NCI-H1105 treated with DMSO at 0.1 percent for 48 hours (cell line): ENCODE results near the gene ACSL6.

Experiments
- DNase-seq: peaks from one replicate; lab custom pipeline; 2025; lab: John Stamatoyannopoulos, UW

The ACSL6 gene

DNA sequence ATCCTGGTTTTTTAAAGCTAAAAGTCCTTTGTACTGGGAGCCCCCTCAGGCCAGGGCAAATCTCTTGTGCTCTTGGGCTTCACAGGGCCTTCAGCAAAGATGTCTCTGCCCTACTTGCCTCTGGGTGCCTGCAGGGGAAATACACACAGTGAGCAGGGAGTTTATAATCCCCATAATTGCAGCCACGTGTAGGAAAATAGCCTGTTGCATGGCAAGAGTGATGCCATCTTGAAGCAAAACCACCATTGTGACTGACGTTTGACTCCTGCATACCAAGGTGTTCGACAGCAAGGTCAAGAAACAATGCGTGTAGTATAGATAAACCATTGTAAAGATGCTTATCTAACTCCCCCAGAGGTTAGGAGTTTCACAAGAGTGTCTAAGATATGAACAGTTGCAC is 37.6 kb upstream of the ACSL6 start:
- no peak for DNase-seq

- no peak for DNase-seq
Measured at GRCh38 chr5:132046880-132047299, 35.4 kb upstream of the ACSL6 start.

DNA sequence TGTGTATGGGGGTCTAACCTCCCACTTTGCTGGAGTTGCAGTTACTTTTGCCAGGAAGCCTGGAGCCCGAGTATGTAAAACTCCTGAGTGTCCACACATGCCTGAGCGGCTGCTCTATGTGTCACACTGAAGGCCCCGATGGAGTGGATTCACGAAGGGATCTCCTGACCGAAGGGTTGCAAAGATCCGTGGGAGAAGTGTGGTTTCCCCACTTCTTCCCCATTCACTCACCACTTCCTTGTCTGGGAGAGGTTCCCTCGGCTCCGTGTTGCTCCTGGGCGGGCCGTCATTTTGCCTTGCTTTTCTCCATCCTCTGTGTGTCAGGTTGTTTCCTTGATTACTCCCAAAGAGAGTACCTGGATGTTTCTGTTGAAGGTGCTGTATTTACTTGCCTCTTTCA is 32.7 kb upstream of the ACSL6 start:
- no peak for DNase-seq

GRCh38 chr5:132037353-132037752 is 25.9 kb upstream of the ACSL6 start:
- DNase-seq, result no peak

DNA sequence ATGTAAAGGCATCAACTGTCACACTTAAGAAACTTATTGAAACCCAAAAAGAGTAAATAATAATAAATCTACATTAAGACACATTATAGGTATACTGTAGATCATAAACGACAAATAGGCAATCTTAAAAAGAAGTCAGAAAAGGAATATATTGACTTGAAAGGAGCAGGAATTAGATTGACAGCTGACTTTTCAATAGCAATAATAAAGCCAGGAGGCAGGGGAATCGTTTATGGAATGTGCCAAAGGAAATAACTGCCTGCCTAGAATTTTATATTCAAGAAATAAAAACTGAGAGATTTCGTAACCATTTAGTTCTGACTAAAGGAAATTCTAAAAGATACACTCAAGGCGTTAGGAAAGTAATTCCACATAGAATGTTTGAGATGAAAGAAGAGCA is 21.7 kb upstream of the ACSL6 start:
- no peak for DNase-seq

- no peak for DNase-seq
Measured at GRCh38 chr5:132032196-132032595, 20.7 kb upstream of the ACSL6 start.

- DNase-seq, result no peak
Measured at GRCh38 chr5:132030610-132031009, 19.2 kb upstream of the ACSL6 start.

DNA sequence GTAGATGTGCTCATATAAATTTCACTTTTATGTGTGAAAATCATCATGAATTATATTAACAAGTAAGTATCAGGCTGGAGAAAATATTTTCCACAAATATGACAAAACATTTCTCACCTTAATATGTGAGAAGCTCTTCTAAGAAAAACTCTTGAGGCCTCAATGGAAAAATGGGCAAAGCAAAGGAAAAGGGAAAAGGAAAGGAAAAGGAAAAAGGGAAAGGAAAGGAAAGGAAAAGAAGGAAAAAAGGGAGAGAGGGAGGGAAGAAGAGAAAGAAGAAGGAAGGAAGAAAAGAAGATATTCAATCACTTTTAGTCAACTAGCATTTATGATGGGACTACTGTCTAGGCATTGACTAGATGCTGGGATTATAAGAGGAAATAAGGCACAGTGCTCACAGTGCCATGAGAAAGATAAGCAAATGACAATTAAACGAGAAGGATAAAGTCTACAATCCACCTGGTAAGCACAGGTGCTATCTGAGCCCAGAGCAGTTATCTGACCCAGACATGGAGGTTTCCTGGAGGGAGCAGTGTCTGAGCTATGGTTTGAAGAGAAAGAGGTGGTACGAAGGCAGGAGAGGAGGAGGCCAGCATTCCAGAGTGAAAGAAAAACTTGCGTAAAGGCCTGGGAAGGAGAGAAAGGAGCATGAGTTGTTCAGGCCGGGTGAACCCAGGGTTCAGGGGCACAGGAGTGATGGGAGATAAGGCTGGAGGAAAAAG is 18.3 kb upstream of the ACSL6 start:
- DNase-seq, result no peak

- no peak for DNase-seq
Measured at GRCh38 chr5:132027027-132027426, 15.6 kb upstream of the ACSL6 start.

DNA sequence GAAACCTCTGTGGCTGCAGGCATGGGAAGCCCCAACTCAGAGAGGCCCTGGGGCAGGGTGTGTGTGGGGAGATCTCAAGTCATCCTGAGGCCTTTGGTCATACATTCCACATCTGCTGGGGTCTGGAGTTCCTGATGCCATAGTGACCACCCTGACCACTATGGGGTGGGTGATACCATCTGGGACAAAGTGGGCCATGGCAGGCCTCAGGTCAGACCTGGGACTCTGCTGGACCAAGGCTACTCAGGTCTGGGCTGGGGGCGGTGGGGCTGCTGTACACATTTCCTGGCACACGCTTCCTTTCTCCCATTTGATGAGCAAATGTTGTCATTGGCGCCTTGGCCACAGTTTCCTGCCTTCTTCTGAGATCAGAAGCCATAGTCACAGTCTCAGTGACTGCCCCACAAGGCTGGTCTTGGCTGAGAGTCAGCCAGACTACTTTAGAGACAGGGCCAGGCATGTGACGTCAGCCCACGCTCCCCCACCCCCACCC is 15.1 kb upstream of the ACSL6 start:
- DNase-seq, result no peak

GRCh38 chr5:132025403-132025971 is 14.0 kb upstream of the ACSL6 start:
- DNase-seq, result no peak

DNA sequence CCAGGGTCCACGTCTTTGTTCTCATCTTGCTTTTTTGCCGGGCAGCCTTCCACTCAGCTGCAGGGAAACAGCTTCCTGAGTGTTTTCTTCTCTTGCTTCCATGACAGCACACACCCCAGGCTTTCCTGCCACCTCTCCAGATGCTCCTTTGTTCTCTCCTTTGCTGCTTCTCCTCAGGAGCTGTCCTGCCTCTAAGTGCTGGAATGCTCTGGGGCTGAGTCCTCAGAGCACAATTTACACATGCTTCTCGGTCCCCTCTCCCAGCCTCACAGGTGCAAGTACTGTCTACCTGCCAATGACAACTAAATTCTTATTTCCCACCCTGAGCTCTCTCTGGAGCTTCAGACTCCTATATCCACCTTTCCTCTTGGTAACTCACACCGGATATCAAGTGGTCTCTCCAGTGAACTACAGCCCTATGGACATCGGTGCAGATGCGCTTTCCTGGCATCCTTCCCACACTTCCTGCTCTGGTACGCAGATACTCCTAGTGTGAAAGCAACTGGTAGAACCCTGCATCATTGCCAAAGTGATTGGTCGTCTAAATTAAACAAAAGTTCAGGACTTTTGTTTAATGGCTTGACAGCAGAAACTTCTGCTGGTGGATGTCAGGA is 13.4 kb upstream of the ACSL6 start:
- no peak for DNase-seq

DNA sequence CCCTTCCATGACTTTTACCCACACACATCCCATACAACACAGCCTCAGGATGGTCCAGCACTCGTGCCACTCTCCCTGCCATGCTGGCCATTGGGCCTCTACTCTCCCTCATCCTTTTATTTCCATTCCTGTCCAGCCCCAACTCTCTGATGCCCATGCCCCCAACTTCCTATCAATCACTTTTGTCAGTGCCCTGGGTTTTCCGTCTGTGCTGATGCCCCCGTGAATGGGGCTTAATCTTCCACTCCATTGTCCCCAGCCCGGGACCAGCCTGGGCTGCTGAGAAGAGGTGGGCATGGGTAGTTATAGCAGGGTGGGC is 12.6 kb upstream of the ACSL6 start:
- DNase-seq, result no peak

- DNase-seq, result no peak
Measured at GRCh38 chr5:132023258-132024116, 12.0 kb upstream of the ACSL6 start.

GRCh38 chr5:132022737-132023136 is 11.3 kb upstream of the ACSL6 start:
- DNase-seq, result no peak

- DNase-seq, result no peak
Measured at GRCh38 chr5:132021654-132022053, 10.2 kb upstream of the ACSL6 start.

DNA sequence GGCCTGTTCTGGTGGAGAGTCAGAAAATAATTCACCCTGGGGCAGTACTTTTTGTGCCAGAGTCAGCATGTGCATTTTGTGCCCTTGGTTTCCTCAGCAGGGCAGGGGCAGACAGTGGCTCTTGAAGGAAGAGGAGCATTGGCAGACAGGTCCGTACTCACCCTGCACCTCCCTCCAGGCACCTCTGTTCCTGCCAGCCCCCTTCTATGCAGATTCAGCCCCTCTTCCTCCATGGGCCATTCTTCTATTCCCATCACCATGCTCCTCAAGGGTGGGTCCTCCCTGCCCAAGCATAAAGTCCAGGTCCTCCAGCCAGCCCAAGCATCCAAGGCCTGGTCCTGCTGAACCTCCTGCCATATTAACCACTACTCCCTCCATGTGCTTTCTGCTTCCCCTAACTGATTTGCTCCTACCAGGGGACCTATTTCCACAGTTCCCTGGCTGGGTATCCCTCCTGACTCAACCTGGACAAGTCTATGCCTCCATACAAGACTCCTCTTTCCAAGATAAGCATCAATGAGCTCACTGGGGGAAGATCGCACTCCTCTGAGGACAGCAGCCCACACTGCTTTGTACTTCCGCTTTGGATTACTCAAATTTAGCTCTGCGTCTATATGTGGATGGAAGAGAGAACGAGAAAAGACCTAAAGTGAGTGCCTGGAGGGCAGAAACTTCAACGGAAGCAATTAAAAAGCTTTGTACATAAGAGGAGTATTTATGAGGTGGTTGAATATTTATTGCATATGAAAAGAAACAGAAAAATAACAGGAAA is 9.3 kb upstream of the ACSL6 start:
- no peak for DNase-seq

GRCh38 chr5:132019857-132020555 is 8.5 kb upstream of the ACSL6 start:
- DNase-seq, result no peak

- no peak for DNase-seq
Measured at GRCh38 chr5:132019337-132019736, 7.9 kb upstream of the ACSL6 start.

DNA sequence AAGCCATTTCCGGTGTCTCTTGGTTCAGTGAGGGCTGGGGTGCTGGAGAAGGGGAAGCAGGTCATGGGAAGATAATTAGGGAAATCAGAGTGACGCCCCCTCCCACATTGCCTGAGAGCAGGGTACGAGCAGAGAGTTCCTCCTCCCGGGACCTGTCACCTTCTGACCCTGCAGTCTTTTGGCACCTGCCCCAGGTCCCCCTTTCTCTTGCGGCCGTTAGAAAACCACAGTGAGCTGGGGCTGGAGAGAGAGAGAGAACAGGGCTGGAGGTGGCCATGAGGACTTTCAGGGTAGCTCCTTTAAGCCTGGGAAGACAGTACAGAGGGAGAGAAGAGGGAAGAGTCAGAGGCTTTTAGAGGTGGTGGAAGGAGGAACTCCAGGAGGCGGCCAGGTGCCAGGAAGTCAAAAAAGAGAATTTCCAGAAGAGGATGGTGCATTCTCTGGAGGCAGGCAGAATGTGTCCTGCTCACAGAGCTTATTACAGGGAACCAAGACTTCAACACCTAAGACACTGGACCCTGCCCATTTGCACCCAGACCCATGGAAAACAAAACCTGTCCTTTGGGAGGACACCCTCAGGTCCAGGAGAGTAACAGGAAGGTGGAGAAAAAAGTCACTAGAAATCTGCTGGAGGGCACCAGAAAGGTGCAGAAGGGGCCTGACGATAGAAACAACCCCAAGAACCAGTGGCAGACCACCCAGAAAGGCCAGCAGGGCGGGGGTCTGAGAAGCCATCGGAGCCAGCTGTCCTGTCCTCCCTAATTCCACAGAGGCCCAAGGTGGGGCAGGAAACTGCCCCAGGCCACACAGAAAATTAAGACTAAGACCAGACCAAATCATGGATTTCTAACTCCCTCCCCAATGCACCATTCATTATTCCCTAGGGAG is 6.5 kb upstream of the ACSL6 start:
- no peak for DNase-seq
